GM21367 (cell line): ENCODE measurements around the gene PTGDS.

Source experiments
- ATAC-seq: cut with Tn5 transposase; IDR thresholded peaks from one replicate; pipeline ENCODE4 v1.9.1; 2021; ENCODE audit not compliant: unreplicated experiment

Gene PTGDS

GRCh38 chr9:137020771-137021567, 43.7 kb downstream of the PTGDS start:
- no peak for ATAC-seq

GRCh38 chr9:137021568-137021978, 44.3 kb downstream of the PTGDS start:
- no peak for ATAC-seq

GRCh38 chr9:137021979-137022661, 44.8 kb downstream of the PTGDS start:
- no peak for ATAC-seq

- ATAC-seq, result no peak
These were observed 45.3 kb downstream of the PTGDS start for GRCh38 chr9:137022662-137023008.

GRCh38 chr9:137023157-137023556, 45.9 kb downstream of the PTGDS start:
- ATAC-seq, result no peak

GRCh38 chr9:137023583-137023991, 46.3 kb downstream of the PTGDS start:
- no peak for ATAC-seq

- ATAC-seq, result no peak
These were observed 48.2 kb downstream of the PTGDS start for GRCh38 chr9:137025517-137025966.

- no peak for ATAC-seq
These were observed 49.1 kb downstream of the PTGDS start for GRCh38 chr9:137026384-137026783.

GRCh38 chr9:137026828-137027227, 49.5 kb downstream of the PTGDS start:
- no peak for ATAC-seq

- no peak for ATAC-seq
These were observed 50.3 kb downstream of the PTGDS start, which contains the start of gene ABCA2 for GRCh38 chr9:137027369-137028262. Gene ABCA2 (minus strand): TSS chr9:137028237. CDS start chr9:137028140, 97 bp downstream.

- no peak for ATAC-seq
These were observed 51.2 kb downstream of the PTGDS start for GRCh38 chr9:137028263-137029057.

GRCh38 chr9:137029058-137029936, 52.0 kb downstream of the PTGDS start:
- peak; percentile 32 for ATAC-seq

GRCh38 chr9:137030006-137030405, 52.7 kb downstream of the PTGDS start:
- no peak for ATAC-seq

- no peak for ATAC-seq
These were observed 53.5 kb downstream of the PTGDS start for GRCh38 chr9:137030538-137031527.
